ENCODE results near the gene GEN1.
A peak's percentile ranks its signal among the peaks of the same experiment; 100 is the strongest.

Gene GEN1

GRCh38 chr2:17735864-17736263, 18.1 kb upstream of the GEN1 start:
- H3K4me3 ChIP-seq (ENCODE audit: control insufficient read depth, low read depth, low read length): no peak overlapping the region
- no peak for TF ChIP-seq CTCF (conservative IDR thresholded peaks at IDR 0.05; ENCODE audit: control insufficient read depth, insufficient read depth, low read depth, low read length)
- DNase-seq (ENCODE audit: low read depth): no peak

- no peak overlapping the region for H3K4me3 ChIP-seq (ENCODE audit: control insufficient read depth, low read depth, low read length)
- no peak for TF ChIP-seq CTCF (conservative IDR thresholded peaks at IDR 0.05; ENCODE audit: control insufficient read depth, insufficient read depth, low read depth, low read length)
- peak; percentile 37 for DNase-seq (ENCODE audit: low read depth)
Observed at GRCh38 chr2:17736989-17737388, 16.9 kb upstream of the GEN1 start.

- no peak for TF ChIP-seq CTCF (conservative IDR thresholded peaks at IDR 0.05; ENCODE audit: control insufficient read depth, insufficient read depth, low read depth, low read length)
- DNase-seq (ENCODE audit: low read depth): no peak
- H3K4me3 ChIP-seq (ENCODE audit: control insufficient read depth, low read depth, low read length): no peak overlapping the region
Observed at GRCh38 chr2:17740203-17740602, 13.7 kb upstream of the GEN1 start.

- no peak for TF ChIP-seq CTCF (conservative IDR thresholded peaks at IDR 0.05; ENCODE audit: control insufficient read depth, insufficient read depth, low read depth, low read length)
- DNase-seq (ENCODE audit: low read depth): peak; percentile 53
- no peak overlapping the region for H3K4me3 ChIP-seq (ENCODE audit: control insufficient read depth, low read depth, low read length)
Observed at GRCh38 chr2:17747684-17748452, 6.1 kb upstream of the GEN1 start.

- no peak for DNase-seq (ENCODE audit: low read depth)
- no peak for TF ChIP-seq CTCF (conservative IDR thresholded peaks at IDR 0.05; ENCODE audit: control insufficient read depth, insufficient read depth, low read depth, low read length)
Observed at GRCh38 chr2:17748745-17749144, 5.2 kb upstream of the GEN1 start.

GRCh38 chr2:17749753-17750438, 4.0 kb upstream of the GEN1 start:
- no peak overlapping the region for H3K4me3 ChIP-seq (ENCODE audit: control insufficient read depth, low read depth, low read length)
- DNase-seq (ENCODE audit: low read depth): no peak
- no peak for TF ChIP-seq CTCF (conservative IDR thresholded peaks at IDR 0.05; ENCODE audit: control insufficient read depth, insufficient read depth, low read depth, low read length)

More at GRCh38 chr2:17748745-17749144, 5.2 kb upstream of the GEN1 start:
- no peak overlapping the region for H3K4me3 ChIP-seq (ENCODE audit: control insufficient read depth, low read depth, low read length)

Measured in fibroblast of mammary gland (primary cell).